ENCODE data around the gene SLC16A9. TPM values are rescaled to one million over a fixed set of nuclear protein-coding genes. Genes with fewer than 3 reads are reported as not detected.
"Not testable (repeated sequence)": the region's sequence is repeated elsewhere in the genome, so short reads cannot be mapped to it uniquely, and the experiment has no call there.

The SLC16A9 gene
- total RNA-seq, 1 donor from 2014 or later = 3.8 TPM

DNA sequence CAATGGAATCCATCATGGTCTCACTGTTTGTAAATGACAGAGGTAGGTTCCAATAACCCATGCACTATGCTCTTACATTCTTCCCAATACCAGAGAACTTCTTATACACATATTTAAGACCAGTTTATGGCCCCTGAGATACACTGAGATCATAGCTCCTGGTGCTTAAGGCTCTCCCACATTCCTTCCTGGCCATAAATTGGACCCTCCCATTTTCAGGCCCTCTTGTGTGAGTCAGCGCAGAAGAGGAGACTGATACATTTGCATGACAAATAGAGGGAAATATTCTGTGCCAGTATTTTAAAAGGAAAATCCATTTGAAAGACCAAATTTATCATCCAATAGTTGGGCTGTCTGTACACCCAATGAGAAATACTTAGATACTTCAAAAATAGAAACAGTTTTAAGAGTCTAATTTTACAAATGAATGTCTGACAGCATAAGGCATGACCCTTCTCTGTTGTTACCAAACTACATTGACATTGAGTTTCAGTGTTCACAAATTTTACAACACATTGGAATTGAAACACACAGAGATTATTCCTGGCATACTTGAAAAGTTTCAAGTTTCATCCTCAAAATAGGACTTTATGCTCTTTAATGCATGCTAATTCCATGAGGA lies 35.3 kb downstream of the SLC16A9 start:
- Mint-ChIP-seq H3K27me3 (ENCODE audit: unreplicated experiment) (peaks cover 4% of the 10 kb centered on the region), H3K27ac (ENCODE audit: unreplicated experiment) (no peak overlapping the region), H3K4me1 (ENCODE audit: unreplicated experiment) (peaks cover 11% of the 10 kb centered on the region), H3K4me3 (ENCODE audit: unreplicated experiment) (no peak overlapping the region), H3K9me3 (ENCODE audit: unreplicated experiment) (no peaks in the 10 kb centered on the region), H3K36me3 (ENCODE audit: low read depth, unreplicated experiment) (no peaks in the 10 kb centered on the region)
- TF ChIP-seq CTCF (IDR thresholded peaks at IDR 0.05; ENCODE audit: unreplicated experiment) = no peak
- no peak for DNase-seq (ENCODE audit: low spot score)

DNA sequence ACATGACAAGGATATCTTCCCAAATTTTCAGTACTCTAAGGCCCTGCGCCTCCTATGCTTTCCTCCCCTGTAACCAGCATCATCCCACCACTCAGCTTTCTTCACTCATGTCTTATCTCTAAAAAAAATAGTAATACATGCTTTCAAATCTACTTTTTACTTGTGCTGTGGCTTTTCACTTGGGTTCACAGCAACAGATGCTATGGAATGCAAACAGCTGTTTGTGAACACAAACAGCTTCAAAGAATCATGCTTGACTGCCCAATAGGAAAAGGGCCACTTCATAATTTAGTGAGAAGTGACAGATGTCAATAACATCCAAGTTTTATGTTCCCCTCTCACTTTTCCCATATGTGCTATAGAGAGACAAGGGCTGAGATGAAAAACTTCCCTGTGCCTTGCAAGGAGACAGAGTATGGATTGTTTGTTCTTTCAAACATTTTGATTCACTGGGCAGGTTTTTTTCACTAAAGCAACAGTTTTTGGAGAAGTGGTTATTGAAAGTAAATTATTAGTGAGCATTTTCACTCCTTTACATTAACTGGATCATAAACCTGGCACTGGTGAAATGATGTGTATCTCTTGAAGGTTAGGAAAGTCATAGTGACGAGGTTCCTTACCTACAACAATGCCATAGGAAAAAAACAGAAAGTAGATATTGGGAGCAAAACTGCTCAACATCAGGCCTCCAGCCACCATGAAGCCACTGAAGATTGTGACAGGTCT lies 37.3 kb downstream of the SLC16A9 start:
- Mint-ChIP-seq H3K27me3 (ENCODE audit: unreplicated experiment) (no peaks in the 10 kb centered on the region), H3K4me3 (ENCODE audit: unreplicated experiment) (no peak overlapping the region), H3K36me3 (ENCODE audit: low read depth, unreplicated experiment) (no peaks in the 10 kb centered on the region), H3K4me1 (ENCODE audit: unreplicated experiment) (peaks cover 1% of the 10 kb centered on the region), H3K9me3 (ENCODE audit: unreplicated experiment) (no peaks in the 10 kb centered on the region), H3K27ac (ENCODE audit: unreplicated experiment) (no peak overlapping the region)
- no peak for DNase-seq (ENCODE audit: low spot score)
- no peak for TF ChIP-seq CTCF (IDR thresholded peaks at IDR 0.05; ENCODE audit: unreplicated experiment)

DNA sequence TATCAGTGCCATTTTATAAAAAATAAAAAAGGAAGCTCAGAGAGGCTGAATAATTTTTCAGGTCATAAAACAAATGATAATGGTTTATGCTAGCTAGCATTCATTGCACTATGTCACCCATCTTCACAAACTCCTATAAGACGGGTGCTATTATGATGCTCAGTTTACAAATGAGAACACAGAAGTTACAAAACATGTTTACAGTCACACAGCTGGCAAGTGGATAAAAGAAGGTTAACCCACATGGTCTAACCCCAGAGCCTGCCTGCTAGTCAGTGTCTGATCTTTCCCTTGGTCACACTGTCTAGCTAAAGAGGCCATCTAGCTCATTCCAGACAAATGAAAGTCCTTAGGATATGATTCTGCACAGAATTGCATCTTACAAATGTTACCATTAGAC lies 39.4 kb downstream of the SLC16A9 start:
- Mint-ChIP-seq H3K4me3 (ENCODE audit: unreplicated experiment) (no peak overlapping the region), H3K27me3 (ENCODE audit: unreplicated experiment) (peaks cover 3% of the 10 kb centered on the region), H3K9me3 (ENCODE audit: unreplicated experiment) (no peaks in the 10 kb centered on the region), H3K36me3 (ENCODE audit: low read depth, unreplicated experiment) (no peaks in the 10 kb centered on the region), H3K4me1 (ENCODE audit: unreplicated experiment) (no peaks in the 10 kb centered on the region), H3K27ac (ENCODE audit: unreplicated experiment) (no peak overlapping the region)
- TF ChIP-seq CTCF (IDR thresholded peaks at IDR 0.05; ENCODE audit: unreplicated experiment) = no peak
- DNase-seq (ENCODE audit: low spot score) = no peak

GRCh38 chr10:59668096-59668495 lies 41.6 kb downstream of the SLC16A9 start:
- no peaks in the 10 kb centered on the region for H3K9me3 Mint-ChIP-seq (ENCODE audit: unreplicated experiment)
- peaks cover 3% of the 10 kb centered on the region for H3K27me3 Mint-ChIP-seq (ENCODE audit: unreplicated experiment)
- no peak overlapping the region for H3K4me3 Mint-ChIP-seq (ENCODE audit: unreplicated experiment)
- H3K27ac Mint-ChIP-seq (ENCODE audit: unreplicated experiment) = no peak overlapping the region
- no peaks in the 10 kb centered on the region for H3K4me1 Mint-ChIP-seq (ENCODE audit: unreplicated experiment)
- no peak for TF ChIP-seq CTCF (IDR thresholded peaks at IDR 0.05; ENCODE audit: unreplicated experiment)
- no peaks in the 10 kb centered on the region for H3K36me3 Mint-ChIP-seq (ENCODE audit: low read depth, unreplicated experiment)
- DNase-seq (ENCODE audit: low spot score) = no peak

DNA sequence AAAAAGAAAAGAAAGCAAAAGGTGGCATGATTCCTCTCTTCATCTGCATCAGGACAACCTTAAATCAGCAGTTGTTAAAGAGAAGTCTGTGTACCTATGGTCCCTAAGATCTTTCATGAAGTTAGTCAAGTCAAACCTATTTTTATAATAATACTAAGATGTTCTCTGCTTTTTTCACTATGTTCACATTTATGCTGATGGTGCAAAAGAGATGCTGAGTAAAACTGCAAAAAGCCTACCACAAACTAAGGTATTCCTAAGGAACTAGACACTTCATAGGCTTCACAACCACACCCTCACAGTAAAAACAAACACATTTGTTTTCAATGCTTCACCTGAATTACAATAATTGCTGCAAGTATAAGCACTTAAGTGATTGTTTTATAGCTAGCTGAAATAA lies 43.3 kb downstream of the SLC16A9 start:
- H3K27ac Mint-ChIP-seq (ENCODE audit: unreplicated experiment) = no peak overlapping the region
- no peaks in the 10 kb centered on the region for H3K9me3 Mint-ChIP-seq (ENCODE audit: unreplicated experiment)
- no peaks in the 10 kb centered on the region for H3K36me3 Mint-ChIP-seq (ENCODE audit: low read depth, unreplicated experiment)
- no peak for TF ChIP-seq CTCF (IDR thresholded peaks at IDR 0.05; ENCODE audit: unreplicated experiment)
- peaks cover 3% of the 10 kb centered on the region for H3K27me3 Mint-ChIP-seq (ENCODE audit: unreplicated experiment)
- DNase-seq (ENCODE audit: low spot score) = no peak
- H3K4me1 Mint-ChIP-seq (ENCODE audit: unreplicated experiment) = no peaks in the 10 kb centered on the region
- no peak overlapping the region for H3K4me3 Mint-ChIP-seq (ENCODE audit: unreplicated experiment)

- DNase-seq (ENCODE audit: low spot score); H3K4me1 Mint-ChIP-seq (ENCODE audit: unreplicated experiment); H3K9me3 Mint-ChIP-seq (ENCODE audit: unreplicated experiment); H3K27ac Mint-ChIP-seq (ENCODE audit: unreplicated experiment); H3K36me3 Mint-ChIP-seq (ENCODE audit: low read depth, unreplicated experiment); H3K4me3 Mint-ChIP-seq (ENCODE audit: unreplicated experiment); H3K27me3 Mint-ChIP-seq (ENCODE audit: unreplicated experiment): not testable (repeated sequence)
Observed at GRCh38 chr10:59663213-59663612, 46.4 kb downstream of the SLC16A9 start.

Measured in endothelial cell (in vitro differentiated cells).